ENCODE measurements around the gene WWOX. TPM values are rescaled to one million over a fixed set of nuclear protein-coding genes. Genes with fewer than 3 reads are reported as not detected.
A peak's percentile ranks its signal among the peaks of the same experiment; 100 is the strongest.

Gene WWOX
- total RNA-seq, 2 donors from 2014 or later: 23.0 to 31.7 TPM

DNA sequence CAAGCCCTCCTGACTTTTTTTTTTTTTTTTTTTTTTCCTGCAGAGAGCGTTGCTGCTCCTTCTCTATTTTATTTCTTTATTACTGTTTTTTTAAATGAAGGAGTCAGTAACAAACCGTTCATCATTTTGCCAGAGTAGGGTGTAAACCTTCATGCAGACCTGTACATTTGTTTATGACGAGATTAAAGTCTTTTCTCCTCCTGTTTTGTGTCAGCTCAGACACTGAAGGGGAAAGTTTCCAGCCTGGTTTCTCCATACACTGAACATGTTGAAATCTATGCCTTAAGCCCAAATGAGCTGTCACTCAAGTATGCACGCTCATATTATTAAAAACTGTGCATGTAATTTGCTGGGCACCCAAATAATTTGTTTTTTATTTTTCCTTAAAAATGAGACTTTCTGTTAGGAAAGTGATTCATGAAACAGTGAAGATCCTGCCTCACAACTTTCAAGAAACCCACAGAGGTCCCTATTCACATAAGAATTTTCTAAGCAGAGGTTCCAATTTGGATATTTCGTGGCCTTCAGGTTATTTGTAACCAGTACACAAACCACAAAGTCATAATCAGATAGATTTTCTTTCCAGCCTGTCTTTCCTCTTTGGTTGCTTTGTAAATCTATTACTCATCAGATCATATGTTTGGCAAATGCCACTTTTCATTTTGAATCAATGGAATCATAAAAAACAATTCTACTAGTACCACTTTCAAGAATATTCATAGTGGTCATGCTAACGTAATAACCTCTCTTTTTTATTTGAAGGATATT, 800.8 kb downstream of the WWOX start:
- H3K27me3 Mint-ChIP-seq: peaks cover 0 to 2% of the 10 kb centered on the region in 2 donors
- H3K36me3 Mint-ChIP-seq: peaks cover 4% of the 10 kb centered on the region
- ATAC-seq (peak in 1 of 2 donors; percentile 58), DNase-seq (ENCODE audit: low spot score) (no peak)
- H3K27ac Mint-ChIP-seq: peak overlapping the region in 1 of 2 donors; percentile 91
- peak overlapping the region; percentile 40 for H3K4me3 Mint-ChIP-seq
- H3K4me1 Mint-ChIP-seq (ENCODE audit: low read depth in 2 of 2): peaks cover 2 to 28% of the 10 kb centered on the region in 2 donors
- no peaks in the 10 kb centered on the region for H3K9me3 Mint-ChIP-seq

DNA sequence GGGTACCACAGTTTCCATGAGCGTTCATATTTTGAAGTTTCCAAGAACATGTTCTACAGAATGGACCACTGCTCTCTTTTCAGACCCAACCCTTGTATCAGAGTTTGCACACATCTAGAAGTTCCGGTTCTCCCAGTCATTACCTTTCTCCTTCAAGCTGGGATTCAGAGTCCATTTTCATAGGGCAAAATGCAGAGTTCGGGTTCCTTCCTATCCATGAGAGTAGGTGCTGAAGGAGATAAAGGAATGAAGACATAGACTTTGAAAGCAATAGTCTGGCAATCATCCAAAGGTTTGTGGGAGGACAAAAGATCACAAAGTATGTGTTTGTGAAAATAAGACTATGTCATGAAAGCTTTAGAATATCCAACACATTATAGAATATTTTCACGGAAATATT, 801.5 kb downstream of the WWOX start:
- Mint-ChIP-seq H3K36me3 (no peaks in the 10 kb centered on the region), H3K9me3 (no peaks in the 10 kb centered on the region), H3K27me3 (peaks cover 0 to 2% of the 10 kb centered on the region in 2 donors), H3K4me1 (ENCODE audit: low read depth in 2 of 2) (peaks cover 2 to 21% of the 10 kb centered on the region in 2 donors), H3K27ac (peak overlapping the region in 1 of 2 donors; percentile 91), H3K4me3 (no peak overlapping the region)
- DNase-seq (ENCODE audit: low spot score) (no peak), ATAC-seq (no peak)

DNA sequence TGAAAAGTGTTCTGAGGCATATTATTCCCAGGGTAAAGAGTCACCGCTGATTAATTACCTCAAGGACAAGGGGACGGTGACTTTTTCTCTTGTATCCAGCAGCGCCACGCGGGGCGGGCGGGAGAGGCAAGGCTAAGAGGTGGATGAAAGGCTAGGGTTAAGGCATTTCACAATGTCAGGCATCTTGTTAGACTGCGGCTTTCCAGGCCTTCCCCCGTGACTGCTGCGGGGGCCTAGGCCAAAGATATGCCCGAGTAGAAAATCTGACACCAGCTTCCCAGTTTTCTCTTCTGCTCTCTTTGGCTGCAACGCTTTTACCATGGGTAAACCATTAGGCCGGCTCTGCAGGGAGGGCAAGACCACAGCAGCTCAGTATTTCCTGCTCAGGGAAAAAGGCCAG, 802.9 kb downstream of the WWOX start:
- ATAC-seq (no peak), DNase-seq (ENCODE audit: low spot score) (no peak)
- H3K27ac Mint-ChIP-seq: no peak overlapping the region
- peaks cover 2 to 16% of the 10 kb centered on the region in 2 donors for H3K4me1 Mint-ChIP-seq (ENCODE audit: low read depth in 2 of 2)
- no peaks in the 10 kb centered on the region for H3K36me3 Mint-ChIP-seq
- H3K4me3 Mint-ChIP-seq: no peak overlapping the region
- H3K27me3 Mint-ChIP-seq: peaks cover 0 to 1% of the 10 kb centered on the region in 2 donors
- H3K9me3 Mint-ChIP-seq: no peaks in the 10 kb centered on the region

DNA sequence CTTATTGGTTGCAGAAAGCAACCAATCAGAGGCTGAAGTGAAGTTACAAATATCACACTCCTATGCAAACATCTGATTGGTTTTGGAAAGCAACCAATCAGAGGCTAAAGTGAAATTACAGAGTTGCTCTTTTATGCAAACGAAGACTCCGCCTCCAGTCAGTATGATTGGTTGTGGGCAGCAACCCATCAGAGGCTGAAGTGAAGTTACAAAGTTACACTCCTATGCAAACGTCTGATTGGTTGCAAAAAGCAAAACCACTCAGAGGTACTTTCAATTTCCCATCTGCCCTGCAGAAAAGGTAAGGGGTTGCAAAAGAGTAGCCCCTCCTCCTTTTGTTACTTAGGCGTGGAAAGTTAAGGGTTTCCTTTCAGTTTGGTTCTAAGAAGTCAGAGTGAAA, 803.8 kb downstream of the WWOX start:
- DNase-seq (ENCODE audit: low spot score): no peak
- Mint-ChIP-seq H3K4me1 (ENCODE audit: low read depth in 2 of 2) (peaks cover 2 to 11% of the 10 kb centered on the region in 2 donors), H3K27me3 (no peaks in the 10 kb centered on the region), H3K4me3 (no peak overlapping the region), H3K27ac (no peak overlapping the region), H3K9me3 (no peaks in the 10 kb centered on the region), H3K36me3 (no peaks in the 10 kb centered on the region)
- no peak for ATAC-seq

DNA sequence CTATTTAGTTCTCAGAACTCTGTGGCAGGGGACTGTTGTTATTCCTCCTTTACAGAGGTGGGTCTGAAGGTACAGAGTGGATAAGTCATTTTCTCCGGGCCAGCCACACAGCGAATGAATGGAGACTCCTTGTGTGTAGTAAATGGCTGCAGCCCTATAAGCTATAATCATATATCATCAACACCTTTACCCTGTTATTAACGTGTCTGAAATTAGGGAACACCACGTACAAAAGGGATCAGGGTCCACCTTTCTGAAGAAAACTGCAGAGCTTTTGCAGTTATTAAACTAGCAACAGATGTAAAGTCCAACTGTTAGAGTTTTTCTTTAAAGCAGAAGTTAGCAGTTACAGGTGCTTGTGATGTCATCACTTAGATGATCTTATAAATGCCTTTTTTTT, 804.4 kb downstream of the WWOX start:
- no peaks in the 10 kb centered on the region for H3K36me3 Mint-ChIP-seq
- H3K27me3 Mint-ChIP-seq: no peaks in the 10 kb centered on the region
- no peak overlapping the region for H3K27ac Mint-ChIP-seq
- DNase-seq (ENCODE audit: low spot score): no peak
- H3K4me3 Mint-ChIP-seq: no peak overlapping the region
- ATAC-seq: no peak
- H3K4me1 Mint-ChIP-seq (ENCODE audit: low read depth in 2 of 2): peaks cover 2 to 11% of the 10 kb centered on the region in 2 donors
- H3K9me3 Mint-ChIP-seq: no peaks in the 10 kb centered on the region

DNA sequence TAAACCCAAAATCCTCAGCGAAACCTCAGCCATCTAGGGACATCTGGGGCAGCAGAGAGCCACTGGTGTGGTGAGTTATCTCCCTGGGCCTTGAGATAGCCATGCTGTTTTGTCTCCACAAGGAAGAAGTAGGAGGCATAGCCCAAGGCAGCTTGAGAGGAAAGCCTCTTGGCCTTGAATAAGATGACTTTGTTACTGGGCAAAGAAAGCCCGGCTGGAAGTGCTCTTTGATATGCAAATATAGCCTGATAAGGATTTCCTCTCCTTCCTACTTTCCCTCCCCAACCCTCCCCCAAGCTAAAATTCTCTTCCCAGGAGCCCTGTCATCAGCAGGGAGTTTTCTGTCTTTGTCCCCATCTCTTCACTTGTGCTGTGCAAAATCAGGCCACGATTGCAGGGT, 806.7 kb downstream of the WWOX start:
- DNase-seq (ENCODE audit: low spot score) (no peak), ATAC-seq (no peak)
- H3K27ac Mint-ChIP-seq: no peak overlapping the region
- H3K27me3 Mint-ChIP-seq: no peaks in the 10 kb centered on the region
- H3K4me3 Mint-ChIP-seq: no peak overlapping the region
- H3K9me3 Mint-ChIP-seq: no peaks in the 10 kb centered on the region
- peaks cover 3% of the 10 kb centered on the region for H3K36me3 Mint-ChIP-seq
- H3K4me1 Mint-ChIP-seq (ENCODE audit: low read depth in 2 of 2): peaks cover 2 to 5% of the 10 kb centered on the region in 2 donors

DNA sequence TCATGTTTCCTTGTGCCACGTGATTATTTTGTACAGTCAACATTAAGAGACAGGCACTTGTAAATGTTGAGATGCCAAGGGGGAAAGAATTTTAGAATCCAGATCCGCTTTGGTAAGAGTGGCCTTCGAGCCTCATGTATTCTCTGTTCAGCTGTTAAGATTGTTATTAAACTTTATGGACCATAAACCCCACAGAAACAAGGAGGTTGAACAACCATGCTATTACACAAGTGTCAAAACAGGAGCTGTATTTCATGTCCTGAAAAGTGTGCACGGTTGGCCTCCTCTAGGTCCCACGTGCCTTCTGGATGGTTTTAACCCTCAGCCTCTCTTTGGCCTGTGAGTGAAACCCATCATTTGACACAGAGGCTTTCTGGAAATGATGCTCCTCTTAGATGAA, 809.8 kb downstream of the WWOX start:
- DNase-seq (ENCODE audit: low spot score) (no peak), ATAC-seq (no peak)
- Mint-ChIP-seq H3K9me3 (no peaks in the 10 kb centered on the region), H3K4me3 (no peak overlapping the region), H3K36me3 (peaks cover 5% of the 10 kb centered on the region), H3K4me1 (ENCODE audit: low read depth in 2 of 2) (no peaks in the 10 kb centered on the region), H3K27ac (no peak overlapping the region), H3K27me3 (no peaks in the 10 kb centered on the region)

DNA sequence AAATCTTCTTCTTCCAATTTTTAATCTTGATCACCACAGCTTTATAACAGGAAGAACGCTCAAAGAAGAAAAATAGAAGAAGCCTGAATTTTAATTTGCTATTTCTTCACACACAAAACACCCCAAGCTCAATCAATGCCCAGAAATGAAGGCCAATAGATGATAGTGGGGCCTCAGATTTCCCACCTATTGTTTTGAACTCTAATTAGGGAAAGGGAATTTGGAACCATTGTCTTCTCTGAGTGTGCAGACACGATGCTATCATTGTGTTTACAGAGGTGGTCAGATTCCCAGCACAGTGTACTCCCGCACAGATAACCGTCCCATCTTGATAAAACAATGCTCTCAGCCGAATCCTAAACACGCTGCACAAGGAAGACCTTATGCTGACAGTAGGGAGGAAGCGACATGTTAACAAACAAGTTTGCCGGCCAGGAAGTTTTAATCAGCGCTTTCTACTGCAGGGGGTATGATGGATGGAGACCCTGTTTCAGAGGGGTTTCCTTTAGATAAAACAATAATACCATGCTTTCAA, 816.4 kb downstream of the WWOX start:
- Mint-ChIP-seq H3K9me3 (no peaks in the 10 kb centered on the region), H3K27me3 (peaks cover 0 to 3% of the 10 kb centered on the region in 2 donors), H3K4me3 (no peak overlapping the region), H3K36me3 (peaks cover 5% of the 10 kb centered on the region), H3K4me1 (ENCODE audit: low read depth in 2 of 2) (no peaks in the 10 kb centered on the region), H3K27ac (no peak overlapping the region)
- DNase-seq (ENCODE audit: low spot score) (no peak), ATAC-seq (no peak)

DNA sequence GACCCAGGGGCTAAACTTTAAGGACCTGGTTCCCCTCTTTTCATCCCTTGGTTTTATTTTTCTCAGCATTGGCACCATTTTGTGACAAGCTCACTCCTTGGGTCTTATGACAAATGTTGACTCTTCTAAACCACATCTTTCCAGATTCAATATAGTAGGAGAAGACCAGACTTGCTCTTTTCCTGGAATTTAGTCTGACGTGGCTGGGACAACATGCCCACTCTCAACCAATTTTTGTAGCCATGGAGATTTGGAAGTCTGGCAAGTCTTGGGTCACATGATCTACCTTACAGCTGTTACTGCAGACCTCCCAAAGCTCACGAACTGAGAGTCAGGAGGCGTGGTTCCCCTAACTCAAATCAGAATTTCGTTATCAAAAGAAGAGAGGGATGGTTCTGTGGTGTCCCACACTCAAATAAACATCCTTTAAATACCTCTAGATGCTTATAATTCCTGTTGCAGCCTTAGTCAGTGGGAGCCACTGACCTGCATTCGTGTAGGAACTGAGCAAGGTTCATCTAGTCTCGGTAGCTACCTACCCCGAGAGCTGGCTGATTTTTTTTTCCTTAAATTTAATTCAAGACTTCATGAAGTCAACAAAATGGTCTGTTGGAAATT, 817.6 kb downstream of the WWOX start:
- Mint-ChIP-seq H3K36me3 (peaks cover 9% of the 10 kb centered on the region), H3K27ac (no peak overlapping the region), H3K4me3 (no peak overlapping the region)

DNA sequence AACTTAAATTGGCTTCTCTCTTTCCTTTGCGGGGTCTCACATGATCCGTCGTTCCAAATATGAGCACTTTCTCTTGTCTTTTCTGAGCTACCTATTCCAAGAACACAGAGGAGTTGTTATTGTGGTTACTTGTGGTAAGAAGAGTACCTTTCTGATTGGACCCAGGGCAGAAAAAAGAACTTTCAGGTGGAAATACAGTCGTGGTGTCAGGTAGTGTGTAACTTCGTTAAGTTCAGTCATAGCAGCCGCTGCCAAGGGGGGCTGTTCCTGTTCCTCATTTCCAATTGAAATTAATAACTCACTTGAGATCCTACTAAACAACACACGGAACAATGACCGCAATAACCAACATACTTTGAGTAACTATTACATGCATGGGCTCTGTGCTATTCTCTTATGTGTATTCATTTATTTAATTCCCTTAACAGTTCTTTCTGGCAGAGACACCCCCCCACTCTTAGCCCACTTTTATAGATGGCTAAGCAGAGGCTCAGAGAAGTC, 819.4 kb downstream of the WWOX start:
- DNase-seq (ENCODE audit: low spot score) (no peak), ATAC-seq (no peak)
- H3K27me3 Mint-ChIP-seq: peaks cover 0 to 3% of the 10 kb centered on the region in 2 donors
- no peaks in the 10 kb centered on the region for H3K4me1 Mint-ChIP-seq (ENCODE audit: low read depth in 2 of 2)
- no peak overlapping the region for H3K27ac Mint-ChIP-seq
- H3K4me3 Mint-ChIP-seq: no peak overlapping the region
- peaks cover 10% of the 10 kb centered on the region for H3K36me3 Mint-ChIP-seq
- H3K9me3 Mint-ChIP-seq: peaks cover 6% of the 10 kb centered on the region

More for the DNA sequence above, 817.6 kb downstream of the WWOX start:
- Mint-ChIP-seq H3K27me3 (peaks cover 0 to 3% of the 10 kb centered on the region in 2 donors), H3K9me3 (peaks cover 5% of the 10 kb centered on the region), H3K4me1 (ENCODE audit: low read depth in 2 of 2) (no peaks in the 10 kb centered on the region)
- ATAC-seq (no peak), DNase-seq (ENCODE audit: low spot score) (no peak)

DNA sequence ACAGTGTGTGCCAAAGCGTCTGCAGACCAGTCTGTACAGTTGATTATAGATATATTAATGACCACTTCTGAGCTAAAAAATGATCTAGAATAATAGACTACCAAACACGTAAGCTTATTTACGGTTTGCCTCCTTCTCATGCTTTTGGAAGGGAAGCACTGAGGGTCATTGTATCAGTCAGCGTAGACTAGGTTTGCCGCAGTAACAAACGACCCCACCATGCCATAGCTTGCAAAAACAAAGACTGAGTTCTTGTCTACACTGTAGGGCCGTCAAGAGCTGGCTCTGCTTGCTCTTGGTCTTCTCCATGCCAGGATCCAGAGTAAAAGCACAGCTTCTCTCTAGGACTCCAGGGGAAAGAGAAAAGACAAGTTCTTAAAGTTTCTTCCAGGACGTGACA, 820.4 kb downstream of the WWOX start:
- Mint-ChIP-seq H3K27me3 (peaks cover 0 to 3% of the 10 kb centered on the region in 2 donors), H3K4me1 (ENCODE audit: low read depth in 2 of 2) (no peaks in the 10 kb centered on the region), H3K36me3 (peaks cover 10% of the 10 kb centered on the region), H3K4me3 (no peak overlapping the region), H3K9me3 (peaks cover 6% of the 10 kb centered on the region), H3K27ac (no peak overlapping the region)
- no peak for ATAC-seq
- no peak for DNase-seq (ENCODE audit: low spot score)

DNA sequence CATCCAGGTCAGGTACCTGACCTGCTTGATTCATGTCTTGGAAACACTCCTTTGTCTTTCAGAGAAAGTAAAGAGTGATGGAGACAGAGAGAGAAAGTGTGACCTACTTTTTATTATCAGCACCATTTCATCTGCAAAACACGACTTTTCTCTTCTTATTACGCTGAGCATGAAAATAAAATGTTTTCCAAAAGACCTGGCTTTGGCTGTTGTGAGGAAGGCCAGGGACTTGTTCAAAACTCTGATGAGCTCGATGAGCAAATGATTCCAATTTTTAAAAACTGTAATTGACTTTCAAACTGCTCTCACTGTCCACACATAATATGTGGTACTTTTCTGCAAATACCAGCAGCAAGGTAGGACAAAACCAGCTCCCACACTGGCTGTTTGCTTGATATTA, 821.2 kb downstream of the WWOX start:
- peaks cover 6% of the 10 kb centered on the region for H3K9me3 Mint-ChIP-seq
- no peak overlapping the region for H3K27ac Mint-ChIP-seq
- no peaks in the 10 kb centered on the region for H3K4me1 Mint-ChIP-seq (ENCODE audit: low read depth in 2 of 2)
- DNase-seq (ENCODE audit: low spot score) (no peak), ATAC-seq (no peak)
- peaks cover 10% of the 10 kb centered on the region for H3K36me3 Mint-ChIP-seq
- no peak overlapping the region for H3K4me3 Mint-ChIP-seq
- H3K27me3 Mint-ChIP-seq: peaks cover 0 to 3% of the 10 kb centered on the region in 2 donors

DNA sequence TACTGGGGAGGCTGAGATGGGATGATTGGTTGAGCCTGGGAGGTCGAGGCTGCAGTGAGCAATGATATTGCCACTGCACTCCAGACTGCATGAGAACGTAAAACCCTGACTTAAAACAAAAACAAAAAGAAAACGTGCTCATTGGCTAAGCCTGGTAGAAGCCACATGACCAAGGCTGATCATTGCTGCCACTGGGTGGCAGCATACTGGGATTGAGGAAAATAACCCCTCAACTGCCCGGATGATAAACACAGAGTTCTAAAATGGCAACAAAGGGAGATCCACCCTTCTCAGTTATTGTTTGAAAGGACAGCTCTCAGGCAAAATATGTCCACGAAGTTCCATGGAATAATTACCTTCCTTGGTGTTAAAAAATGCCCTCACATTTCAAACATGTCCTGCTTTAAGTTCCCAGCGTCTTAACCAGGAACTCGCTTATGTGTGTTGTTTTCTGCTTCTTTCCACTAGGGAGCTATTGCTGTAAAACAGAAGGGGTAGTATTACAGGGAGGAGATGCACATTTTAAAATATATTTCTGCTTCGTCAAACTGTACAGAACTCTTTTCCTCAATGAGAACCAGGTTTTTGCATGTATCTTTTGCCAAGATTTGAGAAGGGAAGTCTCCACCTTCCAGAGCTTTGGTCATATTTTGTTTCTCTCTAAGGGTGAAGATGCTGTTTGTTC, 825.8 kb downstream of the WWOX start:
- H3K36me3 Mint-ChIP-seq: peaks cover 10% of the 10 kb centered on the region

More for the DNA sequence above, 825.8 kb downstream of the WWOX start:
- no peak overlapping the region for H3K27ac Mint-ChIP-seq
- no peaks in the 10 kb centered on the region for H3K4me1 Mint-ChIP-seq (ENCODE audit: low read depth in 2 of 2)
- DNase-seq (ENCODE audit: low spot score) (no peak), ATAC-seq (peak in 1 of 2 donors; percentile 33)
- no peaks in the 10 kb centered on the region for H3K27me3 Mint-ChIP-seq
- peaks cover 6% of the 10 kb centered on the region for H3K9me3 Mint-ChIP-seq
- no peak overlapping the region for H3K4me3 Mint-ChIP-seq
